ENCODE results near the gene LPIN1. TPM values are rescaled to one million over a fixed set of nuclear protein-coding genes. Genes with fewer than 3 reads are reported as not detected.

LPIN1 gene
- total and polyA plus RNA-seq, 2 of the 8 experiments (the other 6 are each of a cell fraction or from before 2014, with no cell fraction given), result 4.3 to 9.8 TPM

DNA sequence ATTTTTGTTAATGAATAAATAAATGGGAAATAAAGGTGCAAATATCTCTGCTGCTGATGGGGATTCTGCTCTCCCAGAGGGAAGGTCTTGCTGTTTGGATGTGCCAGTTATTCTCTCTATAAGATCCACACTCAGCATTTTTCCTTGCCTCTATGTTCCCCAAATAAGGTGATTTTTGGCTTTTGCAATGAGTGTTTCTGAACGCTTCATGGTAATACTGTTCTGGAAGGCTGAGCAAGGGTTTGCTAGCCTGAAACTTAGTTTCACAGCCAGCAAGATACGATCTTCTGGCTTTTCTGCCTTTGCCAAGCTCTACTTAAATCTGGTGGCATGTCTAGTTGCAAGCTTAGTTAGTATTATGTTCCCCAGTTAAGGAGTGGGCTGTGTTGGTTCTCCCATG, 114.6 kb downstream of the LPIN1 start:
- H2BK12ac ChIP-seq (ENCODE audit: low read depth, low read length), result no peak overlapping the region
- H4K8ac ChIP-seq (ENCODE audit: extremely low read depth, insufficient read depth, low read length), result no peak overlapping the region
- no peaks in the 10 kb centered on the region for H3K36me3 ChIP-seq (ENCODE audit: control insufficient read depth in 2 of 4, insufficient read depth in 4 of 4, low read length in 3 of 4)
- no peak overlapping the region for H4K91ac ChIP-seq (replicated peaks; ENCODE audit: insufficient read length, low read length)
- no peaks in the 10 kb centered on the region; the same call in 1 of the 2 replicates for H3K23me2 ChIP-seq (ENCODE audit: low read depth, low read length)
- no peaks in the 10 kb centered on the region for H4K20me1 ChIP-seq (replicated peaks in 1 of 2; ENCODE audit: control insufficient read depth in 1 of 2, insufficient read depth in 2 of 2, low read length in 2 of 2)
- no peak overlapping the region for H3K4ac ChIP-seq (replicated peaks; ENCODE audit: insufficient read length, low read depth, low read length)
- no peak overlapping the region for H2AK5ac ChIP-seq (ENCODE audit: low read depth, low read length)
- H3K56ac ChIP-seq (replicated peaks; ENCODE audit: insufficient read length, low read depth, low read length), result no peak overlapping the region
- CTCF ChIA-PET (ENCODE audit: partially characterized antibody), result interaction anchor here (1.1 kb wide), 1 partner anchor 289 kb away, joined by 5 read pairs; no protein-coding TSS in a partner anchor
- H4K5ac ChIP-seq (ENCODE audit: insufficient read length, low read depth, low read length), result no peak overlapping the region
- no peaks in the 10 kb centered on the region for H3K27me3 ChIP-seq (replicated peaks in 1 of 4; ENCODE audit: control insufficient read depth in 3 of 4, extremely low read depth in 1 of 4, insufficient read depth in 3 of 4, low read length in 3 of 4)
- no peak overlapping the region for H3K18ac ChIP-seq (ENCODE audit: extremely low read depth, low read length)
- H2AFZ ChIP-seq (ENCODE audit: low read length), result no peak overlapping the region
- H3K9ac ChIP-seq (replicated peaks in 1 of 4; ENCODE audit: extremely low read depth in 1 of 4, low read depth in 3 of 4, low read length in 3 of 4), result no peak overlapping the region
- POLR2A ChIA-PET (ENCODE audit: partially characterized antibody), result no interaction called here
- no peak overlapping the region for H3K27ac ChIP-seq (ENCODE audit: low read depth, low read length)
- FAIRE-seq (no peak), DNase-seq (ENCODE audit: low read depth in 1 of 2, low spot score in 2 of 2) (no peak)
- H3K79me2 ChIP-seq (ENCODE audit: control insufficient read depth in 1 of 2, insufficient read depth in 2 of 2, low read length in 2 of 2), result no peaks in the 10 kb centered on the region
- no peak overlapping the region for H3K23ac ChIP-seq (ENCODE audit: insufficient read length)
- no peak overlapping the region for H3K14ac ChIP-seq (ENCODE audit: insufficient read length)
- H2BK20ac ChIP-seq (ENCODE audit: low read length), result no peak overlapping the region
- peaks cover 0 to 10% (median 3%) of the 10 kb centered on the region in 4 experiments; a peak in 6 of 7 replicates for H3K4me1 ChIP-seq (replicated peaks in 1 of 4; ENCODE audit: control insufficient read depth in 3 of 4, insufficient read depth in 4 of 4, low read length in 3 of 4)
- H2BK15ac ChIP-seq (ENCODE audit: low read length), result no peak overlapping the region
- no peak overlapping the region for H2BK120ac ChIP-seq (replicated peaks; ENCODE audit: low read depth, low read length)
- no peaks in the 10 kb centered on the region for H3K79me1 ChIP-seq (ENCODE audit: low read depth, low read length)
- no peak overlapping the region for H2BK5ac ChIP-seq (ENCODE audit: low read depth, low read length)
- peaks cover 33% of the 10 kb centered on the region in 2 experiments for H3K9me3 ChIP-seq (ENCODE audit: insufficient read depth in 2 of 2, low read depth in 1 of 2, low read length in 1 of 2)
- 84% methylated on average over 2 of the region's 2 CpGs; no CpG with 5 or more reads in 1 of the 2 experiments for WGBS, 2 experiments (ENCODE audit: extremely low coverage in 1 of 2, insufficient coverage in 1 of 2, insufficient read length in 1 of 2, insufficient replicate concordance in 2 of 2, low coverage in 1 of 2, low lambda C conversion rate in 2 of 2, missing lambda C conversion rate in 1 of 2)
- TF ChIP-seq RFX5 (IDR thresholded peaks at IDR 0.05; ENCODE audit: borderline replicate concordance, low read depth, low read length) (no peak), HDAC6 (IDR thresholded peaks at IDR 0.05; ENCODE audit: low read depth, low read length) (no peak)
- TF ChIP-seq, protein P1, sequence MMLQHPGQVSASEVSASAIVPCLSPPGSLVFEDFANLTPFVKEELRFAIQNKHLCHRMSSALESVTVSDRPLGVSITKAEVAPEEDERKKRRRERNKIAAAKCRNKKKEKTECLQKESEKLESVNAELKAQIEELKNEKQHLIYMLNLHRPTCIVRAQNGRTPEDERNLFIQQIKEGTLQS (IDR thresholded peaks at IDR 0.05; ENCODE audit: insufficient read depth, low read depth, low read length), result no peak
- H3K4me3 ChIP-seq (ENCODE audit: extremely low read depth in 1 of 4, insufficient read depth in 2 of 4, low read depth in 3 of 4, low read length in 4 of 4), result no peak overlapping the region
- no peak overlapping the region for H3K4me2 ChIP-seq (ENCODE audit: insufficient read depth in 1 of 2, low read depth in 2 of 2, low read length in 2 of 2)

Measured in H1 (cell line).